22Rv1 (cell line): Measurements from ENCODE around the gene PLIN1.
A peak's percentile ranks its signal among the peaks of the same experiment; 100 is the strongest.

ENCODE experiments used
- H3K27ac ChIP-seq: fragments of 450-650 bp; 2 replicates; pipeline ENCODE4 v1.5.1; 2017
- CTCF ChIP-seq: fragments of 450-650 bp; IDR thresholded peaks from 2 replicates; pipeline ENCODE4 v1.5.1; 2017; ENCODE audit warnings: mild to moderate bottlenecking
- ZFX ChIP-seq: fragments of 450-650 bp; IDR thresholded peaks from 2 replicates; pipeline ENCODE4 v1.6.1; 2017; ENCODE audit warnings: antibody characterized with exemption, borderline replicate concordance

Gene PLIN1

GRCh38 chr15:89679212-89679611, at the start of gene PLIN1:
Gene PLIN1 (minus strand): TSS chr15:89679367. CDS start chr15:89677489, 1,878 bp downstream.
- TF ChIP-seq CTCF (no peak), ZFX (no peak)
- H3K27ac ChIP-seq: peak within 1 kb of the TSS; percentile 55

GRCh38 chr15:89728254-89728653, 49.1 kb upstream of the PLIN1 start:
- no peak overlapping the region for H3K27ac ChIP-seq
- TF ChIP-seq CTCF: no peak
- TF ChIP-seq ZFX: no peak

GRCh38 chr15:89725064-89725463, 45.9 kb upstream of the PLIN1 start:
- no peak for TF ChIP-seq CTCF
- no peak for TF ChIP-seq ZFX

GRCh38 chr15:89724621-89725020, 45.5 kb upstream of the PLIN1 start:
- no peak for TF ChIP-seq CTCF
- no peak overlapping the region for H3K27ac ChIP-seq

More at GRCh38 chr15:89725064-89725463, 45.9 kb upstream of the PLIN1 start:
- H3K27ac ChIP-seq: no peak overlapping the region

- TF ChIP-seq CTCF (no peak), ZFX (no peak)
- H3K27ac ChIP-seq: no peak overlapping the region
These were observed 43.9 kb upstream of the PLIN1 start for GRCh38 chr15:89723031-89723430.

GRCh38 chr15:89714775-89715174, 35.6 kb upstream of the PLIN1 start:
- TF ChIP-seq CTCF: no peak
- no peak for TF ChIP-seq ZFX
- no peak overlapping the region for H3K27ac ChIP-seq

- no peak overlapping the region for H3K27ac ChIP-seq
- TF ChIP-seq ZFX (no peak), CTCF (no peak)
These were observed 28.4 kb upstream of the PLIN1 start for GRCh38 chr15:89707577-89707976.
